ENCODE measurements around the gene MYL10.

MYL10 gene

GRCh38 chr7:101563943-101564777 is 64.9 kb downstream of the MYL10 start:
- no peak for DNase-seq
